ENCODE measurements around the gene ACY1. TPM values are rescaled to one million over a fixed set of nuclear protein-coding genes. Genes with fewer than 3 reads are reported as not detected.
A peak's percentile ranks its signal among the peaks of the same experiment; 100 is the strongest.

Gene ACY1
- polyA plus RNA-seq, 1 donor (not counting 4 experiments of a cell fraction or from before 2014, with no cell fraction given), result 71.8 TPM

GRCh38 chr3:52006017-52006819 lies 22.9 kb downstream of the ACY1 start:
- Histone ChIP-seq H3K9me3 (ENCODE audit: control insufficient read depth, low read depth, low read length) (no peaks in the 10 kb centered on the region), H3K9me1 (ENCODE audit: control insufficient read depth, extremely low read depth, insufficient read depth, low read length) (no peaks in the 10 kb centered on the region), H3K27me3 (ENCODE audit: control insufficient read depth, extremely low read depth, insufficient read depth, low read length) (no peaks in the 10 kb centered on the region), H3K4me3 (ENCODE audit: control insufficient read depth in 2 of 3, extremely low read depth in 1 of 3, insufficient read depth in 2 of 3, low read depth in 1 of 3, low read length in 3 of 3) (no peak overlapping the region), H3K27ac (ENCODE audit: control insufficient read depth, insufficient read depth, low read length) (no peak overlapping the region), H3K9ac (ENCODE audit: control insufficient read depth, extremely low read depth, insufficient read depth, low read length) (no peak overlapping the region), H2AFZ (ENCODE audit: control insufficient read depth, low read length) (peak overlapping the region; percentile 75), H3K36me3 (ENCODE audit: control insufficient read depth in 2 of 2, extremely low read depth in 1 of 2, insufficient read depth in 2 of 2, low read length in 2 of 2) (no peaks in the 10 kb centered on the region), H4K20me1 (ENCODE audit: control insufficient read depth, extremely low read depth, insufficient read depth, low read length) (no peaks in the 10 kb centered on the region), H3K79me2 (ENCODE audit: control insufficient read depth, insufficient read depth, low read length) (no peaks in the 10 kb centered on the region), H3K4me2 (ENCODE audit: control insufficient read depth, extremely low read depth, insufficient read depth, low read depth, low read length) (peak overlapping the region; percentile 41), H3K4me1 (ENCODE audit: control insufficient read depth, extremely low read depth, insufficient read depth, low read length) (peaks cover 24% of the 10 kb centered on the region)
- dilution Hi-C loops (cut with MboI; ENCODE audit: extremely low pct_ligation_motif_present, low sequenced_read_pairs), result no loop called here
- DNase-seq (ENCODE audit: low read depth, low spot score) (no peak), FAIRE-seq (no peak)
- no peak for TF ChIP-seq EZH2 (IDR thresholded peaks at IDR 0.05; ENCODE audit: low read length)

GRCh38 chr3:52006820-52007133 lies 23.4 kb downstream of the ACY1 start:
- Histone ChIP-seq H3K27me3 (ENCODE audit: control insufficient read depth, extremely low read depth, insufficient read depth, low read length) (no peaks in the 10 kb centered on the region), H3K4me2 (ENCODE audit: control insufficient read depth, extremely low read depth, insufficient read depth, low read depth, low read length) (no peak overlapping the region), H3K9me3 (ENCODE audit: control insufficient read depth, low read depth, low read length) (no peaks in the 10 kb centered on the region), H3K4me1 (ENCODE audit: control insufficient read depth, extremely low read depth, insufficient read depth, low read length) (peaks cover 22% of the 10 kb centered on the region), H3K36me3 (ENCODE audit: control insufficient read depth in 2 of 2, extremely low read depth in 1 of 2, insufficient read depth in 2 of 2, low read length in 2 of 2) (no peaks in the 10 kb centered on the region), H3K4me3 (ENCODE audit: control insufficient read depth in 2 of 3, extremely low read depth in 1 of 3, insufficient read depth in 2 of 3, low read depth in 1 of 3, low read length in 3 of 3) (no peak overlapping the region), H4K20me1 (ENCODE audit: control insufficient read depth, extremely low read depth, insufficient read depth, low read length) (no peaks in the 10 kb centered on the region), H3K9me1 (ENCODE audit: control insufficient read depth, extremely low read depth, insufficient read depth, low read length) (no peaks in the 10 kb centered on the region), H2AFZ (ENCODE audit: control insufficient read depth, low read length) (no peak overlapping the region), H3K9ac (ENCODE audit: control insufficient read depth, extremely low read depth, insufficient read depth, low read length) (no peak overlapping the region), H3K79me2 (ENCODE audit: control insufficient read depth, insufficient read depth, low read length) (no peaks in the 10 kb centered on the region), H3K27ac (ENCODE audit: control insufficient read depth, insufficient read depth, low read length) (no peak overlapping the region)
- TF ChIP-seq EZH2 (IDR thresholded peaks at IDR 0.05; ENCODE audit: low read length), result no peak
- TF ChIP-seq, protein P1, sequence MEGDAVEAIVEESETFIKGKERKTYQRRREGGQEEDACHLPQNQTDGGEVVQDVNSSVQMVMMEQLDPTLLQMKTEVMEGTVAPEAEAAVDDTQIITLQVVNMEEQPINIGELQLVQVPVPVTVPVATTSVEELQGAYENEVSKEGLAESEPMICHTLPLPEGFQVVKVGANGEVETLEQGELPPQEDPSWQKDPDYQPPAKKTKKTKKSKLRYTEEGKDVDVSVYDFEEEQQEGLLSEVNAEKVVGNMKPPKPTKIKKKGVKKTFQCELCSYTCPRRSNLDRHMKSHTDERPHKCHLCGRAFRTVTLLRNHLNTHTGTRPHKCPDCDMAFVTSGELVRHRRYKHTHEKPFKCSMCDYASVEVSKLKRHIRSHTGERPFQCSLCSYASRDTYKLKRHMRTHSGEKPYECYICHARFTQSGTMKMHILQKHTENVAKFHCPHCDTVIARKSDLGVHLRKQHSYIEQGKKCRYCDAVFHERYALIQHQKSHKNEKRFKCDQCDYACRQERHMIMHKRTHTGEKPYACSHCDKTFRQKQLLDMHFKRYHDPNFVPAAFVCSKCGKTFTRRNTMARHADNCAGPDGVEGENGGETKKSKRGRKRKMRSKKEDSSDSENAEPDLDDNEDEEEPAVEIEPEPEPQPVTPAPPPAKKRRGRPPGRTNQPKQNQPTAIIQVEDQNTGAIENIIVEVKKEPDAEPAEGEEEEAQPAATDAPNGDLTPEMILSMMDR (optimal IDR thresholded peaks at IDR 0.05 in 1 of 3, IDR thresholded peaks at IDR 0.05 in 1 of 3, conservative IDR thresholded peaks at IDR 0.05 in 1 of 3; ENCODE audit: extremely low read depth in 1 of 3, insufficient read depth in 2 of 3, low read length in 3 of 3), result no peak
- dilution Hi-C loops (cut with MboI; ENCODE audit: extremely low pct_ligation_motif_present, low sequenced_read_pairs), result no loop called here
- FAIRE-seq, result no peak
- DNase-seq (ENCODE audit: low read depth, low spot score), result no peak

GRCh38 chr3:52007291-52007690 lies 24.0 kb downstream of the ACY1 start:
- Histone ChIP-seq H3K79me2 (ENCODE audit: control insufficient read depth, insufficient read depth, low read length) (no peaks in the 10 kb centered on the region), H4K20me1 (ENCODE audit: control insufficient read depth, extremely low read depth, insufficient read depth, low read length) (no peaks in the 10 kb centered on the region), H3K4me1 (ENCODE audit: control insufficient read depth, extremely low read depth, insufficient read depth, low read length) (peaks cover 20% of the 10 kb centered on the region), H3K9ac (ENCODE audit: control insufficient read depth, extremely low read depth, insufficient read depth, low read length) (no peak overlapping the region), H3K4me2 (ENCODE audit: control insufficient read depth, extremely low read depth, insufficient read depth, low read depth, low read length) (no peak overlapping the region), H2AFZ (ENCODE audit: control insufficient read depth, low read length) (no peak overlapping the region), H3K36me3 (ENCODE audit: control insufficient read depth in 2 of 2, extremely low read depth in 1 of 2, insufficient read depth in 2 of 2, low read length in 2 of 2) (no peaks in the 10 kb centered on the region), H3K4me3 (ENCODE audit: control insufficient read depth in 2 of 3, extremely low read depth in 1 of 3, insufficient read depth in 2 of 3, low read depth in 1 of 3, low read length in 3 of 3) (no peak overlapping the region), H3K27ac (ENCODE audit: control insufficient read depth, insufficient read depth, low read length) (no peak overlapping the region), H3K9me1 (ENCODE audit: control insufficient read depth, extremely low read depth, insufficient read depth, low read length) (no peaks in the 10 kb centered on the region), H3K27me3 (ENCODE audit: control insufficient read depth, extremely low read depth, insufficient read depth, low read length) (no peaks in the 10 kb centered on the region), H3K9me3 (ENCODE audit: control insufficient read depth, low read depth, low read length) (no peaks in the 10 kb centered on the region)
- TF ChIP-seq EZH2 (IDR thresholded peaks at IDR 0.05; ENCODE audit: low read length), result no peak
- TF ChIP-seq, protein P1 (optimal IDR thresholded peaks at IDR 0.05 in 1 of 3, IDR thresholded peaks at IDR 0.05 in 1 of 3, conservative IDR thresholded peaks at IDR 0.05 in 1 of 3; ENCODE audit: extremely low read depth in 1 of 3, insufficient read depth in 2 of 3, low read length in 3 of 3), result no peak
- no peak for FAIRE-seq
- dilution Hi-C loops (cut with MboI; ENCODE audit: extremely low pct_ligation_motif_present, low sequenced_read_pairs), result no loop called here
- no peak for DNase-seq (ENCODE audit: low read depth, low spot score)
